HG03469 (cell line): ENCODE measurements around the gene SEC23A.
A peak's percentile ranks its signal among the peaks of the same experiment; 100 is the strongest.

Source experiments
- ATAC-seq: cut with Tn5 transposase; IDR thresholded peaks from one replicate; pipeline ENCODE4 v1.9.1; 2021; ENCODE audit warnings: mild to moderate bottlenecking, moderate library complexity, moderate number of reproducible peaks; ENCODE audit not compliant: unreplicated experiment

Gene SEC23A

DNA sequence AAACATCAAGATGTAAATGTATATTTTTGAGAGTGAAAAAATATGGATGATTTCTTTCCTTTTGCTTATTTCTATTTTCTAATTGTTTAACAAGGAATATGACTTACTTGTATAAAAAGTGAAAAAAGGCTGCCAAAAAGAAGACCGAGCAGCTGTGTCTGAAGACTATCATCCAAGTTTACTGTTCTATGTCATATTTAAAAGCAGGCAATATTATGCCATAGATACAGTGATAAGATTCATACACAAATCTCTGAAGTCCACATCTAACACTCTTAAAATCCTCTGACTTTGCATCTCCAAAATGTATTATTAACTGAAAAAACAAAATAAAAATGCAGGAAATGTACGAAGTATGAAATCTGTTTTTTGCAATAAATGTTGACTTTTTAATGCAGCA lies 109.1 kb downstream of the SEC23A start:
- no peak for ATAC-seq

DNA sequence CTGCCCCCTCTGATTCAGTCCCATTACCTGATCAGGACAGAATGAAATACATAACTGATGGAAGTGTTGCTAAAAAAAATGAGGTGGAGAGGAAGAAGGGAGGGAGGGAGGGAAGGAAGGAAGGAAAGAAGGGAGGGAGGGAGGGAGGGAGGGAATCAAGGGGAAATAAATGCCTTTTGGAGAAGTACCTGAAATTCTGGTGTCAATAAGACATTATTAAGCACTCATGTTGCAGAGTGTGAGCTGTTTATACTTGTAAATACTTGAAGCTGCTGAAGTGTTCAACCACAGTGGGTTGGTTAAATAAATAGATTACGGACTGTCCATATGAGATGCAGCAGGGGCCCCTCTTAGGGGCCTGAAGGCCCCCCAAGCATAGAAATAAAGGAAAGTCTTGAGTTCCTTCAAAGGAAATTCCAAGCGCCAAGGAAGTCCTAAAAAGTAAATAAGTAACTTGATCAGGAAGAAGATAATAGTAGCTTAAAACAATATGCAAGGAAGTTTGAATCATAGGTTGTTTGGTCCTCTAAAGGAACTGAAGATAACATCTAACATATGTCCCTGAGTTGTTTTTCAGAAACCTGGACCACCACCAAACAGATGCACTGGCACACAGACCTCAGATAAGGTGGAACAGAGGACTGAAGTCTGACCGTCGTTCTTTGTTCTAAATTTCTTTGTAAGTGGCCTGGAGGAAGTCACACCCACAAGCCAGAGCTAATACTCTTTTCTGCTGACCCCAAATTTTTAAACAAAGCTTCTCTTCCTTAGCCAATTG lies 110.8 kb downstream of the SEC23A start:
- no peak for ATAC-seq

DNA sequence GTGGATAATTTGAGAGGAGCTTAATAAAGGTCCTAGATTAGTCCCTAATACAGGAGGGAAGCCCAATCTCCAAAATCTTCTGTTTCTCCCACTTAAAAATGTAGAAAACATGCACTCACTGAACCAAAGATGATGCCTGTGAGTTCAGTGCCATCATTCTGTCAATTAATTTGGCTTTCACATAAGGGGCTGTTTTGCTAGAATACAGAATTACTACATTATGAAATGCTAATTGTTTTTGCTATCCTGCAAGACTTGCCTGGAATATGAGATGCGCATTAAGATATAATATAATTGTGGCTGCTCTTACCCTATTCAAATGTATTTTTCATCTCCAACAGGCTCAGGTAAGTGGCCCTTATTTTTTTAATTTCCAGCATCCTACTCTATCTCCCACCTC lies 111.7 kb downstream of the SEC23A start:
- no peak for ATAC-seq

DNA sequence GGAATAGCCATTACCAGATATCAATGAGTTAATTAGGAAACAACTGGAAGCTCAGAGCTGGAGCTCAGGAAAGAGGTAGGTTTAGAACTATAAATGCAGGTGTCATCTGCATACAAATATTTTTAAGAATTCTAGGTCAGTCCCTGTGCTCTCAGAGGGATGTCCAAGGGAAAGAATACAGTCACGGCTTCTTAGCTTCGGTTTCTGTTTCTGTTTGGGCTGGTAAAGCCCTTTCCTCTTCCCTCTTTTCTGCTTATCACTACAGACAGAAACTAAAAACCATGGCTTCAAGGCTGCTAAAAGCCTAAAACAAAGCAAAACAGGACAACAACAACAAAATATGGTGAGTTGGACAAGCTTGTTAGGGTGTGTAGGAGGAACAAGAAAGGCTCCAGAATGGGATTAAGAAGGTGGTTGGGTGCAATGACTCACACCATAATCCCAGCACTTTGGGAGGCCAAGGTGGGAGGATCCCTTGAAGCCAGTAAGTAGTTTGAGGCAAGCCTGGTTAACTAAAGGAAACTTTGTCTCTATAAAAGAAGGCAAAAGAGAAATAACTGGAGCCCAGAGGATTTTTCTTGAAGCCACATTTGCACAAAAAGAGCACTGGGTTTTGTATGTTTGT lies 113.0 kb downstream of the SEC23A start:
- ATAC-seq: peak; percentile 84

DNA sequence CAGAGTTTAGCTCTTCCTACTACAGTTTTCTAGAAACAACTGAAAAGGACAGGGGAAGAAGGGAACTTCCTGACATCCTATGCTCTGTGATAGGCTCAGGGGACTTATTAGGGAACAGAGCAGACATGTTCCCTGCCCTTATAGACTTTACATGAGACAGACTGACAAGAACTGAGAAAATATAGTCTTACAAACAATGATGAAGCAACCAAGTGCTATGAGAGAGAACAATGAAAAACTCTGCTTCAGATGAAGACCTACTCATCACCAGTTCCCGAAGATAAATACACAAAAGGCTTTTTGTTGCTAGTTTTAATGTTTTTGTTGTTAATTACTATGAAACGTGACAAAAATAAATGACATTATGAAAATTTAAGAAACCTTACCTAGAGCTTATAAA lies 115.3 kb downstream of the SEC23A start:
- no peak for ATAC-seq

DNA sequence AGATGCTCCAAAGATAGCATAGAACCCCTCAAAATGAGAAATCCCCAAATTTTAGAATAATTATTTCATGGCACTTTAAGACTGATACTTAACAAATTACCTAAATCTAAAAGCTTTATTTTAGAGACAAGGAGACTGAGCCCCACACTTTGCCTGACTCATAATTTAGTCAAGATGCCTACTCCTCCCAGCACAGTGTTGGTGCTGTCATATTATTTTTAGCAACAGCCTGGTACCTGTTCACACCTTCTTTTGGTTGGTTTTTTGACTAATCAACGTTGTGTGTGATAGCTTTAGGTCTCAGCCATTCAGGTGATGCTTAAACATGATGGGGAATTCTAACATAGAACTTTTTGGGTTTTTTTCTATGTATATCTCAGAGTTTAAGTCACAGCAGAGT lies 120.2 kb downstream of the SEC23A start:
- no peak for ATAC-seq

DNA sequence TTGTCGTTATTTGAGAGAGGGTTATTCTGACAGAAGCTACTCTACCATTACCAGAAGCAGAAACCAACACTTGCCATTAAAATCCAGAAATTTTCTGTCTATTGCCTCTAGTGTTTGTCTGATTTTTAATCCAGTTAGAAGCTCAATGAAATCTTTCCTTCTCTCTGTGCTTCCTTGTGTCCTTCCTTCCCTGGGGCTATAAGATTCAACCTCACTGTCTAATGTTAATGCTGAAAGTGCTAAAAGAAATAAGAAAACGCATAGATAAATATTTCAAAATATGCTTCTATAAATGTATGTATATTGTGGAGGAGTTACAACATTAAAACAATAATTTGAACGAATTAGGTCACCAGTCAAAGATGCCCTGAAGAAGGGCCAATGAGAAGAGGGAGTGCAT lies 120.8 kb downstream of the SEC23A start:
- ATAC-seq: no peak
